Posterior vena cava (tissue), 2 donors: Measurements from ENCODE around the gene GUCD1. TPM values are rescaled to one million over a fixed set of nuclear protein-coding genes. Genes with fewer than 3 reads are reported as not detected.
A peak's percentile ranks its signal among the peaks of the same experiment; 100 is the strongest.
"Not testable (repeated sequence)": the region's sequence is repeated elsewhere in the genome, so short reads cannot be mapped to it uniquely, and the experiment has no call there.

Source experiments
- DNase-seq: peaks from one replicate; pipeline ENCODE4 v3.0.0-alpha.2; 2020; ENCODE audit warnings: low spot score
- intact Hi-C, 2 donors: fragments of 100-400 bp; cut with DNase I; formaldehyde crosslinking; loops; one replicate each; pipeline versions ENCODE4 v1.14.1 to v1.14.2; 2022 to 2023
- long read RNA-seq, 2 donors: library from polyadenylated mRNA; unstranded; transcript quantifications; one replicate each; pipeline ENCODE4 v2.0.0, GENCODE V29; 2020 to 2021
- total RNA-seq, 2 donors: library from RNA; stranded (reverse); fragmentation: NEBNext Ultra II Directional; extraction: Animal tissue kit (Norgen Biotek cat#: 25700); gene quantifications; one replicate each; pipeline ENCODE4 v1.2.1, GENCODE V29; 2021
- donor health status: DM: yes; HTN: yes; CAD: no.
- donor health status: DM: yes; HTN: yes; CAD: no.

Gene GUCD1
- 10 to 100 TPM; 73.5 to 82.1 TPM for total RNA-seq
- long read RNA-seq, donor 1, transcript GUCD1-206 (6 exons, 3,613 nt): major isoform, 18 of 44 reads
- long read RNA-seq, donor 1, partial matches to known transcripts: 2 of 44 reads
- long read RNA-seq, donor 1, other reads (novel, unspliced or antisense): 17 of 44 reads
- long read RNA-seq, donor 2, transcript GUCD1-203 (6 exons, 1,606 nt): minor isoform, 5 of 84 reads
- long read RNA-seq, donor 2, transcript GUCD1-206 (6 exons, 3,613 nt): major isoform, 25 of 84 reads
- long read RNA-seq, donor 2, partial matches to known transcripts: 4 of 84 reads
- long read RNA-seq, donor 2, other reads (novel, unspliced or antisense): 47 of 84 reads

DNA sequence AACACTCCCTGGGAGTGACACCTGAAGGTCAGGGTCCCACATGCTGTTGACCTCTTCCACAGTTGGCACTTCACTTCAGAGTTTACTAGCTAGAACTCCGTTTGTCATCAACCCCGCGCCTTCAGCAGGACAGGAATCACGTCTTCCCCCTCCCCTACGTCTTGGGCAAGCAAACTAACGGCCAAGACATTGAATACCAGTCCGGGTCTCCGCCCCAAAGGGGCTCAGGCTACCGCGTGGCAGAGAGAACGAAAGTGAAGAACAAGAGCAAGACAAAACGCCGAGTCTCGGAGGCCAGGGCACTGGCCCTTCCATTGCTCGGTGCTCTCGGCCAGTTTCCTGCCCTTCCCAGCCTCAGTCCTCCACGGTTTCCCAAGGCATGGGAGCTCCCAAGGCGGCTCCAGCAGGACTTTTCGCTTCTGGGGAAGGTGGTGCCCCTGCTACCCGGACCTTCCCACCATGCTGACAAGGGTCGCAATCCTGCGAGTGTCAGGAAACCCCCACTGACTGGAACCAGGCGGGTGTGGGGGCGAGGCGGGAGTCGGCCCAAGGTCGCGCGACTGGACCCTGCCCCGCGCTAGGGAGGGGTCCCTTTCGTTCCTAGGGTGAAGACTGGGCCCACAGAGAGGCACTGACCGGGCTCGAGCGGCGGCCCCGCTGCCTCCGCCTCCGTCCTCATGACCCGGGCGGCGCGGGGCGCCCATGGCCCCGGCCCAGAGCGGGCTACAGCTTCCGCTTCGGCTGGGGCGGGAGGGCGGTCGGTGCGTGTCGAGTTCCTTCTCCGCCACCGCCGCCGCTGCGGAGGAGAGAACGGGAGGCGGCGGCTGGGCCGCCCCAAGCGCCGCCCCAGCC, at the start of gene GUCD1:
TSS of gene GUCD1 (minus strand) at position 826 of the 852 bp plus-strand sequence. CDS start at position 679, 147 bp downstream.
- no peak for DNase-seq
- intact Hi-C loops: no loop called here

GRCh38 chr22:24603770-24604629, 49.1 kb upstream of the GUCD1 start:
- DNase-seq: peak; percentile 47
- intact Hi-C loops: not testable (repeated sequence)

GRCh38 chr22:24602847-24603769, 48.2 kb upstream of the GUCD1 start, which contains the start of gene GGT1:
Gene GGT1, plus strand, starts transcription at chr22:24603193. Its CDS starts 7,889 bp downstream, at chr22:24611082.
- DNase-seq: peak; percentile 63
- intact Hi-C loops: not testable (repeated sequence)

DNA sequence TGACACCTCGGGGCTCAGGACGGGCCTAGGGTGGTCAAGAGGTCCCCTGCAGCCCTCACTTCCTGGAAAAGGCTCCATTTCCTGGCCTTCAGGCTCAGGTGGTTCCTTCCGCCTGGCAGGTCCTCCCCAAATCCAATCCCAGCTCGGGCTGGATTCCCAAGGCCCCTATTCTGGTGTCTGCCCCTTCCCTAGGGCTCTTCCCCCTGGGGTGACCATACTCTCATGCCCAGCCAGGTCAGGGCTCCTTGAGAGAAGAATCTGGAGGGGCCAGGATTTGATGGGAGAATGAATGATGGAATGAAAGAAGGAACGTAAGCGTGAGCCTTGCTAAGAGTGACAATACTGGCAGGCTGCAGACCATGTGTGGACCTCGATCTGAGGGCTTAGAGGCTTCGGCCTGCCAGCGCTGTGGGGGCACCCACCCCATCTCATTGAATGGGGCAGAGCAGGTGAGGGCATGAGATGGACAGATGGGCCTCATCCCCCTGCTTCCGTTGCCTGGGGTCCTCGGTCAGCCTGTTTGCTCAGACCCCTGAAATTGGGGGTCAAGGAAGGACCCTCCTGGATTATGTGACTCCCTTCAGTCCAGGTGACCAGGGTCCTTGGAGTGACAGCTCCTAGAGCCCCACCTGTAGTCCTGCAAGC, 47.3 kb upstream of the GUCD1 start:
- intact Hi-C loops: not testable (repeated sequence)
- DNase-seq: peak; percentile 54

GRCh38 chr22:24601217-24602104, 46.5 kb upstream of the GUCD1 start:
- intact Hi-C loops: no loop called here
- peak; percentile 76 for DNase-seq

DNA sequence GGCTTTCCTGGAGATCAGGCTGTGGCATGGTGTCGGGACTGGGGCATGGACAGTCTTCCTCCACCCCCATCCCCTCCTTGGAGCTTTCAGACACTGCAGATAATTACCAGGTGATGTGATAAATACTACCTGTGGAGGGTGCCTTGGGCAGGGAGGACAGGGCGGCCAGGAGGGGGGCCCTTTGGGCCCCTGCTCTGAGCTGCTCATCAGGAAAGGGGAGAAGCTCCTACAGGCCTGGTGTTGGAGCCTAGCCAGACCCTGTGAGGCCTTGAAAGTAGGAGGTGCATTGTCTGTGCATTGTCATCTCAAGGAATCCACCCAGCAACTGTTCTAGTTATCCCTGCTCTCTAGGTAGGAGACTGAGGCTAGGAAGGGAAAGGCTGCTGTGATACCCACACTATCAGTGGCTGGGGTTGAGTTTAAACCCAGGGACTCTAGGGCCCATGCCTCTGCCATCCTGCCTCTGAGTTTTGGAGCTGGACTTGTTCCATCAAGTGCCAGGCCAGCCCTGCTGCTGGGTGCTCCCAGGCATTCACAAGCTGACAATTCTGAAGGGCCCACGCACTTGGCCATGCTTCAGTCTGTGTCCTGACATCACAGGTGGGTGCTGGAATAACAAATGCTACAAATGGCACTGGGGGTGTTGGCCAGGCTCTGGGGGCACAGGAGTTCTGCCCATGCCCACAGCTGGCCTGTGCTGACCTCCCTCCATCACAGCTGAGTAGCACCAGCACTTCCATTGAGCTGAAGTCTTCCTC, 45.2 kb upstream of the GUCD1 start:
- DNase-seq: peak; percentile 44
- intact Hi-C loops: not testable (repeated sequence)

GRCh38 chr22:24599514-24599913, 44.6 kb upstream of the GUCD1 start:
- peak; percentile 59 for DNase-seq
- intact Hi-C loops: no loop called here

DNA sequence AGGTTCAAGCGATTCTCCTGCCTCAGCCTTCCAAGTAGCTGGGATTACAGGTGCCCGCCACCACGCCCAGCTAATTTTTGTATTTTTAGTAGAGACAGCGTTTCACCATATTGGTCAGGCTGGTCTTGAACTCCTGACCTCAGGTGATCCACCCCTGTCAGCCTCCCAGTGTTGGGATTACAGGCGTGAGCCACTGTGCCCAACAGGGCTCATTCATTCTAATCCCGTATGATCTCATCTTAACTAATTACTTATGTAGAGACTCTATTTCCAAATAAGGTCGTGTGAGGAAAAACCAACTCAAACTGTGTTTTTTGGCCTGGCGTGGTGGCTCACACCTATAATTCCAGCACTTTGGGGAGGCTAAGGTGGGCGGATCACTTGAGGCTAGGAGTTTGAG, 42.1 kb upstream of the GUCD1 start:
- peak; percentile 3 for DNase-seq
- intact Hi-C loops: not testable (repeated sequence)

GRCh38 chr22:24595863-24596262, 40.9 kb upstream of the GUCD1 start:
- peak; percentile 52 for DNase-seq
- intact Hi-C loops: no loop called here

GRCh38 chr22:24595228-24595627, 40.3 kb upstream of the GUCD1 start:
- intact Hi-C loops: no loop called here
- DNase-seq: peak; percentile 31

GRCh38 chr22:24594569-24595120, 39.7 kb upstream of the GUCD1 start:
- intact Hi-C loops: no loop called here

GRCh38 chr22:24593836-24594568, 39.1 kb upstream of the GUCD1 start:
- intact Hi-C loops: no loop called here

More at GRCh38 chr22:24594569-24595120, 39.7 kb upstream of the GUCD1 start:
- DNase-seq: peak; percentile 28

GRCh38 chr22:24593559-24593835, 38.6 kb upstream of the GUCD1 start:
- intact Hi-C loops: not testable (repeated sequence)

More at GRCh38 chr22:24593836-24594568, 39.1 kb upstream of the GUCD1 start:
- peak; percentile 61 for DNase-seq

DNA sequence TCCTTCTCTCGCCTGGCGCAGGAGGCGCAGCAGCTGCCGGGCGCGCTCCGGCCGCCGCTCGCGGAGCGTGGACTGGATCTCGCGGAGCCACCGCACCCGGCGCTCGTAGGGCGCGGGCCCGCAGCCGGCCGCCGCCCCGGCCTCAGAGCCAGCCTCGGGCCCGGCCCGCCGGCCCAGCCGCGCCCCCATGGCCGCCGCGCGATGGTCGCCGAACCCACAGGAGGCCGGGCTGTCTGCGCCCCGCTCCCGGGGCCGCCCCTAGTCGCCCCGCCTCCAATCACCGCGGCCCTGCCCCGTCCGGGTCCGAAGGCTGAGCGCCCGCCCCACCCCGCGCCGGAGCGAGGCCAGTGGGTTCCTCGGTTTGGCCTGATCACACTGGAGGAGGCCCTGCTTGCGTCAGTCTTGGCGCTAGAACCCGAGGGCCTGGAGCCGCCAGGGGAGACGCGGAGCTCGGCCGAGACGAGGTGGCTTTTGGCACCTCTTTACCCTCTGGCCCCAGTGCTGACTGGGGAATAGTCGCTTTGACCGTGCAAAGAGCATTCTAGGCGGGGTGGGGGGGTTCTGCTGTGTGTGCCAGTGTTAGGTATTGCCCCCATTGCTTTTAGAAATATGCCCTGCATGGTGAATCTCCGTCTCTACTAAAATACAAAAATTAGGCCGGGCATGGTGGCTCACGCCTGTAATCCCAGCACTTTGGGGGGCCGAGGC, 38.1 kb upstream of the GUCD1 start, which contains the start of gene LRRC75B:
TSS of gene LRRC75B (minus strand) at position 223 of the 708 bp plus-strand sequence. CDS start at position 189, 34 bp downstream.
- peak; percentile 97 for DNase-seq
- intact Hi-C loops: no loop called here

More at GRCh38 chr22:24593559-24593835, 38.6 kb upstream of the GUCD1 start:
- not testable (repeated sequence) for DNase-seq
